ENCODE results near the gene KLHDC4. TPM values are rescaled to one million over a fixed set of nuclear protein-coding genes. Genes with fewer than 3 reads are reported as not detected.
A peak's percentile ranks its signal among the peaks of the same experiment; 100 is the strongest.

The KLHDC4 gene
- total and polyA plus RNA-seq, 2 donors (not counting 1 experiment from before 2014, with no cell fraction given) = 51.3 to 90.8 TPM

DNA sequence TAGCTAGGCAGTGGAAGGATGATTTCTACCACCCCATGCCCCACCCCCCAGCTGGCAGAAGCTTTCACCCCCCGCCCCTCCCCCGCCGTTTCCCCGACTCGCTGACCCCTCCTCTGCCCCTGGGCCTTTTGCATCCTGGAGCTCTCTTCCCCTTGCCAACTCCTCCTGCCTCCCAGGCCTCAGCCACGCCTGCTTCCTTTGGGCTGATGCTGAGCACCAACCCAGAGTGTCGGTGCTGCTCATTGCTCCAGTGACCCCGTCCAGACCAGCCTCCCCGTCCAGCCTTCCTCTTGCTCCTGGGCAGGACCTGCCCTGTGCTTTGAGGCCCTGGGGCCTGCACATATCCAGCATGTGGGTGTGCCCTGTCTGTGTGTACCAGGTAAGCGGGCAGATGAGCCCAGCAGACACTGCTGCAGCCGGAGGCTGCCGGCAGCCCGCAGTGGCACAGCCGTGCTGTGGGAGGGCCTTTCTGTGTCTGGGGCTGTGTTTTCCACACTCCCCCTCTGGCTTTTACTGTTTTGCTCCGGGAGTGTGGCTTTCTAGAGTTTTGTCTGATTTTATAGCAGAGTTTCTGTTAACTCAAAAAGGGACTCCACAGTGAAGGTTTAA is 90.6 kb downstream of the KLHDC4 start:
- no peak overlapping the region for H2AFZ ChIP-seq (ENCODE audit: insufficient read depth, low read depth, low read length, poor library complexity, severe bottlenecking)
- H3K4me2 ChIP-seq (replicated peaks; ENCODE audit: low read depth, low read length, poor library complexity, severe bottlenecking) = no peak overlapping the region
- H3K36me3 ChIP-seq (replicated peaks in 1 of 2; ENCODE audit: control extremely low read depth in 1 of 2, control insufficient read depth in 1 of 2, extremely low read depth in 1 of 2, insufficient read depth in 2 of 2, low read length in 1 of 2) = no peaks in the 10 kb centered on the region
- no peaks in the 10 kb centered on the region for H3K9me3 Mint-ChIP-seq (ENCODE audit: insufficient read depth)
- DNase-seq (no peak), ATAC-seq (ENCODE audit: low read depth) (no peak)
- no peak overlapping the region for H3K27ac Mint-ChIP-seq
- no peaks in the 10 kb centered on the region for H3K9me3 ChIP-seq (ENCODE audit: control extremely low read depth in 1 of 3, control insufficient read depth in 2 of 3, insufficient read depth in 1 of 3, low read length in 2 of 3)
- H4K20me1 ChIP-seq (ENCODE audit: control insufficient read depth, insufficient read depth, low read length, poor library complexity, severe bottlenecking) = no peaks in the 10 kb centered on the region
- no peak overlapping the region for H3K27ac ChIP-seq (ENCODE audit: low read length in 2 of 2)
- intact Hi-C loops (cut with micrococcal nuclease) = no loop called here
- H3K4me1 ChIP-seq (ENCODE audit: control insufficient read depth in 2 of 2, insufficient read depth in 2 of 2, low read length in 2 of 2) = peaks cover 0 to 39% of the 10 kb centered on the region in 2 donors
- H3K4me1 Mint-ChIP-seq = peaks cover 2% of the 10 kb centered on the region
- H3K4me3 Mint-ChIP-seq = no peak overlapping the region
- H3K9ac ChIP-seq (ENCODE audit: low read length) = no peak overlapping the region
- peaks cover 3% of the 10 kb centered on the region for H3K27me3 Mint-ChIP-seq
- no peak overlapping the region for H3K4me3 ChIP-seq (ENCODE audit: control extremely low read depth in 1 of 5, extremely low read depth in 1 of 5, insufficient read depth in 1 of 5, low read depth in 2 of 5, low read length in 4 of 5)
- no peak for TF ChIP-seq EZH2 (IDR thresholded peaks at IDR 0.05; ENCODE audit: borderline replicate concordance, insufficient read depth, low read depth, low read length, poor library complexity, severe bottlenecking)
- TF ChIP-seq, protein P1, sequence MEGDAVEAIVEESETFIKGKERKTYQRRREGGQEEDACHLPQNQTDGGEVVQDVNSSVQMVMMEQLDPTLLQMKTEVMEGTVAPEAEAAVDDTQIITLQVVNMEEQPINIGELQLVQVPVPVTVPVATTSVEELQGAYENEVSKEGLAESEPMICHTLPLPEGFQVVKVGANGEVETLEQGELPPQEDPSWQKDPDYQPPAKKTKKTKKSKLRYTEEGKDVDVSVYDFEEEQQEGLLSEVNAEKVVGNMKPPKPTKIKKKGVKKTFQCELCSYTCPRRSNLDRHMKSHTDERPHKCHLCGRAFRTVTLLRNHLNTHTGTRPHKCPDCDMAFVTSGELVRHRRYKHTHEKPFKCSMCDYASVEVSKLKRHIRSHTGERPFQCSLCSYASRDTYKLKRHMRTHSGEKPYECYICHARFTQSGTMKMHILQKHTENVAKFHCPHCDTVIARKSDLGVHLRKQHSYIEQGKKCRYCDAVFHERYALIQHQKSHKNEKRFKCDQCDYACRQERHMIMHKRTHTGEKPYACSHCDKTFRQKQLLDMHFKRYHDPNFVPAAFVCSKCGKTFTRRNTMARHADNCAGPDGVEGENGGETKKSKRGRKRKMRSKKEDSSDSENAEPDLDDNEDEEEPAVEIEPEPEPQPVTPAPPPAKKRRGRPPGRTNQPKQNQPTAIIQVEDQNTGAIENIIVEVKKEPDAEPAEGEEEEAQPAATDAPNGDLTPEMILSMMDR (IDR thresholded peaks at IDR 0.05) = no peak
- H3K79me2 ChIP-seq (ENCODE audit: control insufficient read depth, insufficient read depth, low read length) = no peaks in the 10 kb centered on the region
- POLR2A ChIA-PET = no interaction called here
- CTCF ChIA-PET = interaction anchor here (1.9 kb wide), 1 partner anchor 39 kb away, joined by 4 read pairs; no protein-coding TSS in a partner anchor
- WGBS (ENCODE audit: insufficient coverage) = 76% methylated on average over 8 of the region's 15 CpGs
- no peaks in the 10 kb centered on the region for H3K27me3 ChIP-seq (replicated peaks in 1 of 4; ENCODE audit: control extremely low read depth in 1 of 4, control insufficient read depth in 3 of 4, insufficient read depth in 4 of 4, low read length in 3 of 4)

DNA sequence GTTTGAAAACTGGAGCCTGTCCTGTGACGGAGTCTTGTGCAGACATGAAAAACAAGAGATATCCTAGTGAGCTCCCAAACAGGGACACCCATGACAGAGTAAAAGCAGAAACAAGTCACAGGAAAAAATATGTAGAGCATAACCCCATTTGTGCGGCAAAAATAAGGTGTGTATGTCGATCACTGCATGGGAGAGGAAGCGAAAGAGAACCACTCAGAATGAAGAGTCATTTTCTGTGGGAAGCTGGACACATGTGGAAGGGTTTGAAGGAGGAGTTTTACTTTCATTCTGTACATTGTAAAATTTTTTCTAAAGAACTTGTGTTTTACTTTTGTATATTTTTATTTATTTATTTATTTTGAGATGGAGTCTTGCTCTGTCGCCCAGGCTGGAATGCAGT is 91.4 kb downstream of the KLHDC4 start:
- no peak for ATAC-seq (ENCODE audit: low read depth)
- intact Hi-C loops (cut with micrococcal nuclease) = no loop called here
- no peak overlapping the region for H3K27ac Mint-ChIP-seq

More for the DNA sequence above, 91.4 kb downstream of the KLHDC4 start:
- H3K27me3 ChIP-seq (replicated peaks in 1 of 4; ENCODE audit: control extremely low read depth in 1 of 4, control insufficient read depth in 3 of 4, insufficient read depth in 4 of 4, low read length in 3 of 4) = no peaks in the 10 kb centered on the region
- H3K9me3 ChIP-seq (ENCODE audit: control extremely low read depth in 1 of 3, control insufficient read depth in 2 of 3, insufficient read depth in 1 of 3, low read length in 2 of 3) = no peaks in the 10 kb centered on the region
- no peaks in the 10 kb centered on the region for H4K20me1 ChIP-seq (ENCODE audit: control insufficient read depth, insufficient read depth, low read length, poor library complexity, severe bottlenecking)
- H3K9ac ChIP-seq (ENCODE audit: low read length) = no peak overlapping the region
- peaks cover 0 to 47% of the 10 kb centered on the region in 2 donors for H3K4me1 ChIP-seq (ENCODE audit: control insufficient read depth in 2 of 2, insufficient read depth in 2 of 2, low read length in 2 of 2)
- H3K36me3 ChIP-seq (replicated peaks in 1 of 2; ENCODE audit: control extremely low read depth in 1 of 2, control insufficient read depth in 1 of 2, extremely low read depth in 1 of 2, insufficient read depth in 2 of 2, low read length in 1 of 2) = no peaks in the 10 kb centered on the region
- no peak overlapping the region for H3K27ac ChIP-seq (ENCODE audit: low read length in 2 of 2)
- WGBS (ENCODE audit: insufficient coverage) = 20% methylated on average over 1 of the region's 5 CpGs
- H3K4me3 Mint-ChIP-seq = no peak overlapping the region
- H2AFZ ChIP-seq (ENCODE audit: insufficient read depth, low read depth, low read length, poor library complexity, severe bottlenecking) = no peak overlapping the region
- H3K9me3 Mint-ChIP-seq (ENCODE audit: insufficient read depth) = no peaks in the 10 kb centered on the region
- POLR2A ChIA-PET = no interaction called here
- no peaks in the 10 kb centered on the region for H3K79me2 ChIP-seq (ENCODE audit: control insufficient read depth, insufficient read depth, low read length)
- H3K4me3 ChIP-seq (ENCODE audit: control extremely low read depth in 1 of 5, extremely low read depth in 1 of 5, insufficient read depth in 1 of 5, low read depth in 2 of 5, low read length in 4 of 5) = no peak overlapping the region
- peaks cover 2% of the 10 kb centered on the region for H3K4me1 Mint-ChIP-seq
- no peak for TF ChIP-seq EZH2 (IDR thresholded peaks at IDR 0.05; ENCODE audit: borderline replicate concordance, insufficient read depth, low read depth, low read length, poor library complexity, severe bottlenecking)
- TF ChIP-seq, protein P1 (IDR thresholded peaks at IDR 0.05) = no peak
- no peak overlapping the region for H3K4me2 ChIP-seq (replicated peaks; ENCODE audit: low read depth, low read length, poor library complexity, severe bottlenecking)
- peak; percentile 44 for DNase-seq
- H3K27me3 Mint-ChIP-seq = peaks cover 3% of the 10 kb centered on the region
- CTCF ChIA-PET = interaction anchor here (1.9 kb wide), 1 partner anchor 39 kb away, joined by 4 read pairs; no protein-coding TSS in a partner anchor

All from B cell (primary cell).